Fibroblast of villous mesenchyme (primary cell): ENCODE measurements around the gene CYTH1. TPM values are rescaled to one million over a fixed set of nuclear protein-coding genes. Genes with fewer than 3 reads are reported as not detected.

ENCODE experiments used
- DNase-seq: peaks from one replicate; pipeline ENCODE4 v3.0.0-alpha.2; 2010; ENCODE audit warnings: low read depth
- H3K4me3 ChIP-seq: 2 replicates; pipeline ENCODE4 v1.5.1; 2011; ENCODE audit warnings: low read depth, mild to moderate bottlenecking, low read length
- CTCF ChIP-seq: IDR thresholded peaks from 2 replicates; pipeline ENCODE4 v1.5.1; 2012; ENCODE audit warnings: low read depth, mild to moderate bottlenecking, low read length; ENCODE audit not compliant: insufficient read depth
- total RNA-seq: library from RNA; depleted of rRNA; stranded (reverse); fragments of >200 nt; gene quantifications from 2 replicates; pipeline ENCODE4 v1.2.3, GENCODE V29; 2012

Gene CYTH1
- total RNA-seq, 1 donor, result 19.4 TPM

GRCh38 chr17:78745407-78746088, 36.5 kb downstream of the CYTH1 start:
- TF ChIP-seq CTCF, result peak; percentile 49

GRCh38 chr17:78742901-78743300, 39.2 kb downstream of the CYTH1 start:
- no peak for TF ChIP-seq CTCF
- no peak overlapping the region for H3K4me3 ChIP-seq
- no peak for DNase-seq

More at GRCh38 chr17:78745407-78746088, 36.5 kb downstream of the CYTH1 start:
- DNase-seq, result peak; percentile 52
- H3K4me3 ChIP-seq, result no peak overlapping the region

- no peak for TF ChIP-seq CTCF
Observed at GRCh38 chr17:78741644-78742284, 40.3 kb downstream of the CYTH1 start.

GRCh38 chr17:78739331-78739931, 42.6 kb downstream of the CYTH1 start:
- H3K4me3 ChIP-seq, result no peak overlapping the region
- no peak for DNase-seq
- no peak for TF ChIP-seq CTCF

More at GRCh38 chr17:78741644-78742284, 40.3 kb downstream of the CYTH1 start:
- DNase-seq, result no peak
- no peak overlapping the region for H3K4me3 ChIP-seq

GRCh38 chr17:78738698-78739097, 43.4 kb downstream of the CYTH1 start:
- TF ChIP-seq CTCF, result no peak
- DNase-seq, result no peak
- no peak overlapping the region for H3K4me3 ChIP-seq

- TF ChIP-seq CTCF, result no peak
- no peak overlapping the region for H3K4me3 ChIP-seq
- no peak for DNase-seq
Observed at GRCh38 chr17:78738278-78738677, 43.8 kb downstream of the CYTH1 start.
